ENCODE data around the gene MAML3. TPM values are rescaled to one million over a fixed set of nuclear protein-coding genes. Genes with fewer than 3 reads are reported as not detected.

Gene MAML3
- total RNA-seq, 2 donors from 2014 or later: 2.6 to 5.8 TPM

GRCh38 chr4:140061659-140062289 lies 92.2 kb downstream of the MAML3 start:
- H3K36me3 ChIP-seq: no peaks in the 10 kb centered on the region
- TF ChIP-seq CTCF (IDR thresholded peaks at IDR 0.05): no peak

DNA sequence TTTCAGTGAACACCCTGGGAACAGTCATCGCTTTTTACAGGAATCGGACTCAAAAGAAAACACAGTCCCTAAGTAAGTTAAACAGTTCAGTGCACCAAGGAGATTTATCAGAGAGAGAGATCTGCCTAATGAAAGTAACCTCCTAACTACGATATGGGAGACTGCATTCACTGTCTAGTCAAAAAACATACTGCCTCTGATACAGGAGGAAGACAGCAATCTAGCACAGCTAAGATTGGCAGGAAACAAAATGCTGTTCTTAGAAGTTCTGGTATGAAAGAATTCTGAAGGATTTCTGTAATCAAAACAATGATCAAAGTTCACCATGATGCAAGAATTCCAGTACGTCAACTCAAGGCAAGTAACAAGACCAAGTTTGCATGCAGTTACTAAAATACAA lies 92.8 kb downstream of the MAML3 start:
- peaks cover 0 to 7% of the 10 kb centered on the region in 2 donors for H3K4me1 ChIP-seq
- H3K36me3 ChIP-seq: no peaks in the 10 kb centered on the region
- DNase-seq (ENCODE audit: low spot score): no peak
- H3K27me3 ChIP-seq: no peaks in the 10 kb centered on the region
- no peak overlapping the region for H3K27ac ChIP-seq
- TF ChIP-seq CTCF (IDR thresholded peaks at IDR 0.05): no peak
- H3K9me3 ChIP-seq: no peaks in the 10 kb centered on the region
- no peak overlapping the region for H3K4me3 ChIP-seq

More at GRCh38 chr4:140061659-140062289, 92.2 kb downstream of the MAML3 start:
- H3K4me3 ChIP-seq: no peak overlapping the region
- H3K27ac ChIP-seq: no peak overlapping the region
- no peaks in the 10 kb centered on the region for H3K27me3 ChIP-seq
- peaks cover 0 to 7% of the 10 kb centered on the region in 2 donors for H3K4me1 ChIP-seq
- no peak for DNase-seq (ENCODE audit: low spot score)
- H3K9me3 ChIP-seq: no peaks in the 10 kb centered on the region

- no peaks in the 10 kb centered on the region for H3K36me3 ChIP-seq
- no peak overlapping the region for H3K4me3 ChIP-seq
- H3K27me3 ChIP-seq: no peaks in the 10 kb centered on the region
- H3K4me1 ChIP-seq: peaks cover 0 to 7% of the 10 kb centered on the region in 2 donors
- H3K9me3 ChIP-seq: no peaks in the 10 kb centered on the region
- TF ChIP-seq CTCF (IDR thresholded peaks at IDR 0.05): no peak
- no peak overlapping the region for H3K27ac ChIP-seq
- no peak for DNase-seq (ENCODE audit: low spot score)
Observed at GRCh38 chr4:140059159-140059558, 94.8 kb downstream of the MAML3 start.

DNA sequence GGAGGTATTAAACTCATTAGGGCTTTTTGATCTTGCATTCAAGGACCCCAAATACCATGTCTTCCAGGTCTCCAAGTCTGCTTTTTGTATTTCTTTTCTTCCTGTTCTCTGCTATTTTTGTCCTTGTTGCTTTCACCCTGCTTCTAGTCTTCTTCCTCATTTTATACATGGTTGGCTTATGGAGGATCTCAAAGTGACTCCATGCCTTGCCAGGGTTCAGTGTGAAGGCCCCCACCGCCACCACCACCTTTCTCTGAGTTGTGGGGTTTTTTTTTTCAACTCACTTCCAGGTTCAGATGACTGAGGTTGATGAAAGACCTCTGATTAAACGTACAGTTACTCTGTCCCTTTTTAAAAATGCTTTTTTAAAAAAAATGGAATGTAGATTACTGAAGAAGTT lies 96.3 kb downstream of the MAML3 start:
- Histone ChIP-seq H3K27me3 (no peaks in the 10 kb centered on the region), H3K9me3 (no peaks in the 10 kb centered on the region), H3K4me1 (peaks cover 0 to 7% of the 10 kb centered on the region in 2 donors), H3K36me3 (no peaks in the 10 kb centered on the region), H3K27ac (no peak overlapping the region), H3K4me3 (no peak overlapping the region)
- no peak for DNase-seq (ENCODE audit: low spot score)
- TF ChIP-seq CTCF (IDR thresholded peaks at IDR 0.05): no peak

DNA sequence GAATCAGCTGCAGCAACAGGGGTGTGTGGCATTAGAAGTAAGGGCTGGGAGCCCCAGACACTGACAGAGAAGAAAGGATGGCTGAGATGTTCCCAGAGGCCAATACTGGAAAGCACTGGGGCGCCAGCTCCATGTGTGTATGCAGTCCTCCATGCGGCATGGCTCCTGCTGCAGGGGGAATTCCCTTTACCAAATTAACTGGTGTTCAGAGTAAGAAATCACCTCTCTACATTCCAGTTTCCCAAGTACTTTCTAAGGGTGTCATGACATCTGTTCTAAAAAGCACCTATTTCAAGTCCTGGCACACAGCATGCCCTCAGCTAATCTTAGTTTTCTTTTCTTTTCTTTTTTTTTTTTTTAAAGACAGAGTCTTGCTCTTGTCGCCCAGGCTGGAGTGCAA lies 98.0 kb downstream of the MAML3 start:
- H3K9me3 ChIP-seq: no peaks in the 10 kb centered on the region
- TF ChIP-seq CTCF (IDR thresholded peaks at IDR 0.05): no peak

DNA sequence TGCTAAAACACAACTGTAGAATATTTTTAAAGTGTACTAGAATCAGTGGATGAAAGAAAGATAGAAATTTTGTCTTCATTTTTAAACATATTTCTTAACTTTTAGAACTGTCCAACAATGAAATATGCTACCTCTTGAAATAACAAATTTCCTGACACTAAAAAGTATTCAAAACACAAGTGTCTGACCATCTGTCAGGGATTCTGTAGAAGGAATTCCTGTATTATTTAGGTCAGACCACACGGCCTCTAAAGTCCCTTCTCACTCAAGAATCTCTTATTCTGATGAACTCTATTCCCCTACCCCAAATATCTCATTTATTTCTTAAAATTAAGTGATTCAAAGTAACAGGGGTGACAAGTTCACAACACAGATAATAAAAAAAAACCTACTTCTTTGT lies 99.1 kb downstream of the MAML3 start:
- no peaks in the 10 kb centered on the region for H3K9me3 ChIP-seq
- H3K4me3 ChIP-seq: no peak overlapping the region
- TF ChIP-seq CTCF (IDR thresholded peaks at IDR 0.05): no peak
- H3K27me3 ChIP-seq: no peaks in the 10 kb centered on the region
- H3K4me1 ChIP-seq: peaks cover 0 to 13% of the 10 kb centered on the region in 2 donors
- H3K27ac ChIP-seq: no peak overlapping the region
- no peak for DNase-seq (ENCODE audit: low spot score)
- no peaks in the 10 kb centered on the region for H3K36me3 ChIP-seq

More for the DNA sequence above, 98.0 kb downstream of the MAML3 start:
- Histone ChIP-seq H3K4me1 (peaks cover 0 to 7% of the 10 kb centered on the region in 2 donors), H3K36me3 (no peaks in the 10 kb centered on the region), H3K4me3 (no peak overlapping the region), H3K27me3 (no peaks in the 10 kb centered on the region), H3K27ac (no peak overlapping the region)
- no peak for DNase-seq (ENCODE audit: low spot score)
